Esophagus squamous epithelium (tissue), 5 donors: ENCODE results near the gene MYO16. TPM values are rescaled to one million over a fixed set of nuclear protein-coding genes. Genes with fewer than 3 reads are reported as not detected.
A peak's percentile ranks its signal among the peaks of the same experiment; 100 is the strongest.

Experiments
- DNase-seq: peaks from one replicate; lab custom pipeline; 2025; lab: John Stamatoyannopoulos, UW
- H3K27ac ChIP-seq, 4 donors: fragments of 200-600 bp; sonication (generic); one replicate each; pipeline ENCODE4 v1.5.1; 2016 to 2019; ENCODE audit warnings: mild to moderate bottlenecking in 1 of 4
- H3K27me3 ChIP-seq, 4 donors: fragments of 200-600 bp; sonication (generic); 1 replicate in 3 of 4; 2 replicates in 1 of 4; pipeline versions ENCODE4 v1.5.1 to v1.6.0; 2017 to 2021; ENCODE audit warnings: antibody characterized with exemption in 1 of 4
- H3K36me3 ChIP-seq, 3 donors: fragments of 200-600 bp; sonication (generic); one replicate each; pipeline ENCODE4 v1.5.1; 2016 to 2019
- H3K4me1 ChIP-seq, 3 donors: fragments of 200-600 bp; sonication (generic); one replicate each; pipeline ENCODE4 v1.5.1; 2017 to 2019
- H3K4me3 ChIP-seq, 4 donors: fragments of 200-600 bp; sonication (generic); 1 replicate in 3 of 4; 2 replicates in 1 of 4; pipeline ENCODE4 v1.5.1; 2016 to 2019; ENCODE audit warnings: mild to moderate bottlenecking in 2 of 4, moderate library complexity in 1 of 4
- H3K9me3 ChIP-seq, 3 donors: fragments of 200-600 bp; sonication (generic); one replicate each; pipeline ENCODE4 v1.5.1; 2016 to 2019
- POLR2A ChIP-seq, 4 donors: fragments of 450-650 bp; IDR thresholded peaks; one replicate each; pipeline ENCODE4 v1.6.1; 2017; ENCODE audit warnings: antibody characterized with exemption in 4 of 4, mild to moderate bottlenecking in 4 of 4, moderate library complexity in 3 of 4
- WGBS, 2 donors: methylation state at CpG; one replicate each; pipeline ENCODE4 v1.1.5; 2018; 5-methylcytosine and 5-hydroxymethylcytosine counted together
- intact Hi-C: fragments of 100-400 bp; cut with DNase I; formaldehyde crosslinking; loops from one replicate; pipeline ENCODE4 v1.15.0; 2022
- total RNA-seq, 4 donors: library from RNA; depleted of rRNA; stranded (reverse); fragments of >200 nt; gene quantifications; one replicate each; pipeline ENCODE4 v1.1.0, GENCODE V29; 2016
- TF ChIP-seq, protein P1 (sequence below), 6 experiments: fragments of 450-650 bp in 4 of 6; fragments of 200-600 bp in 2 of 6; sonication (generic) in 2 of 6; IDR thresholded peaks; one replicate each; pipeline ENCODE4 v1.5.1; 2016 to 2019; ENCODE audit warnings: antibody characterized with exemption in 6 of 6, mild to moderate bottlenecking in 4 of 6, moderate library complexity in 4 of 6
- donor health status: DM: yes; HTN: yes; CAD: no.

The MYO16 gene
- total RNA-seq, 4 donors from 2014 or later: 0.09 to 2.1 TPM; not detected in 2

DNA sequence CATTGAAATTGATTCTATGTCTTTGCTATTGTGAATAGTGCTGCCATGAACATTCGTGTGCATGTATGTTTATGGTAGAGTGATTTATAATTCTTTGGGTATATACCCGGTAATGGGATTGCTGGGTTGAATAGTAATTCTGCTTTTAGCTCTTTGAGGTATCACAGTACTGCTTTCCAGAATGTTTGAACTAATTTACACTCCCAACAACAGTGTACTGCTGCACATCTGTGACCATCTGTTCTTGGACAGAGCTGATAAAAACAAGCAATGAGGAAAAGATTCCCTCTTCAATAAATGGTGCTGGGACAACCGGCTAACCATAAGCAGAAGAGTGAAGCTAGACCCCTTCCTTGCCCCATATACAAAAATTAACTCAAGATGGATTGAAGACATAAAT lies 231.0 kb downstream of the MYO16 start:
- intact Hi-C loops: no loop called here
- DNase-seq: no peak
- 61 to 69% methylated on average over 3 of the region's 3 CpGs for WGBS, 2 donors
- Histone ChIP-seq H3K4me1 (no peaks in the 10 kb centered on the region), H3K36me3 (no peaks in the 10 kb centered on the region), H3K9me3 (no peaks in the 10 kb centered on the region), H3K27ac (no peak overlapping the region), H3K27me3 (no peaks in the 10 kb centered on the region), H3K4me3 (no peak overlapping the region)
- no peak for TF ChIP-seq POLR2A (IDR thresholded peaks at IDR 0.05)
- TF ChIP-seq, protein P1, sequence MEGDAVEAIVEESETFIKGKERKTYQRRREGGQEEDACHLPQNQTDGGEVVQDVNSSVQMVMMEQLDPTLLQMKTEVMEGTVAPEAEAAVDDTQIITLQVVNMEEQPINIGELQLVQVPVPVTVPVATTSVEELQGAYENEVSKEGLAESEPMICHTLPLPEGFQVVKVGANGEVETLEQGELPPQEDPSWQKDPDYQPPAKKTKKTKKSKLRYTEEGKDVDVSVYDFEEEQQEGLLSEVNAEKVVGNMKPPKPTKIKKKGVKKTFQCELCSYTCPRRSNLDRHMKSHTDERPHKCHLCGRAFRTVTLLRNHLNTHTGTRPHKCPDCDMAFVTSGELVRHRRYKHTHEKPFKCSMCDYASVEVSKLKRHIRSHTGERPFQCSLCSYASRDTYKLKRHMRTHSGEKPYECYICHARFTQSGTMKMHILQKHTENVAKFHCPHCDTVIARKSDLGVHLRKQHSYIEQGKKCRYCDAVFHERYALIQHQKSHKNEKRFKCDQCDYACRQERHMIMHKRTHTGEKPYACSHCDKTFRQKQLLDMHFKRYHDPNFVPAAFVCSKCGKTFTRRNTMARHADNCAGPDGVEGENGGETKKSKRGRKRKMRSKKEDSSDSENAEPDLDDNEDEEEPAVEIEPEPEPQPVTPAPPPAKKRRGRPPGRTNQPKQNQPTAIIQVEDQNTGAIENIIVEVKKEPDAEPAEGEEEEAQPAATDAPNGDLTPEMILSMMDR (IDR thresholded peaks at IDR 0.05): no peak

DNA sequence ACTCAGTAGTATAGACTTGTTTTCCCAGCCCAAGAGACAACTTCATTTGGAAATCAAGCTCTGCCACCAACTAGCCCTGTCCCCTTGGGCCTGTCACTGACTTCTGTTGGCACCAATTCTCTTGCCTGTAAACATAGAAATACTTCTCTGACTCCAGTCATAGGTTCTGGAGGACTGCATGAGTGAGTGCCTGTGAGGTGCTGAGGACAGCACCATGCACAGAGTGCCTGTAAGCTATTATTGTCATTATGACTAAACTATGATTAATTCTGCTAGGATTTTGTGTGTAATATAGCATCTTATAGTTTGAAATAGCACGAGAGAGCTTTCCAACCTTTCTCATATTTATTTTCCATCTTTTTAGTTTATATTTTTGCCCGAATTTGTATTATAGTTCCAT lies 247.9 kb downstream of the MYO16 start:
- Histone ChIP-seq H3K9me3 (peaks cover 0 to 4% (median 0%) of the 10 kb centered on the region in 3 donors), H3K4me1 (no peaks in the 10 kb centered on the region), H3K4me3 (no peak overlapping the region), H3K36me3 (no peaks in the 10 kb centered on the region), H3K27ac (no peak overlapping the region), H3K27me3 (no peaks in the 10 kb centered on the region)
- no peak for DNase-seq
- no peak for TF ChIP-seq POLR2A (IDR thresholded peaks at IDR 0.05)
- TF ChIP-seq, protein P1 (IDR thresholded peaks at IDR 0.05): no peak
- intact Hi-C loops: no loop called here
- 38 to 43% methylated on average over 2 of the region's 2 CpGs for WGBS, 2 donors

DNA sequence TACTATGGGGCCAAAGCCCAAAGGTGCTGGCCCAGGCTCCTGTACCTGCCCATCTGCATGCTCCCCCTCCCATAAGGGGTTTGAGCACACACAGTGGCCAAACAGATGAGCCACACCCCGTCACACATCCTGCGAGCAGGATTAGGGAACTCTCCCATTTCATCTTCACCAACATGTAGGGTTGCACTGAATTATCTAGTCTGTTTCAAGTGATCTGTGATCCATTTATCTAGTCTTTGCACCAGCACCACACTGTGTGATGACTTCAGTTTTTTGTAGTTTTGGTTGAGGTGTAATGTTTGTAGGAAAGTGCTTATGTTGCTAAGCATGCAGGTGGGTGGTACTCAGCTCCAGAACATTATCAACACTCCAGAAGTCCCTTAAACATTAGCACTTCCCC lies 249.3 kb downstream of the MYO16 start:
- no peak for DNase-seq
- no peaks in the 10 kb centered on the region for H3K4me1 ChIP-seq
- intact Hi-C loops: no loop called here
- H3K27ac ChIP-seq: no peak overlapping the region
- H3K9me3 ChIP-seq: peaks cover 0 to 4% (median 0%) of the 10 kb centered on the region in 3 donors
- no peaks in the 10 kb centered on the region for H3K36me3 ChIP-seq
- TF ChIP-seq, protein P1 (IDR thresholded peaks at IDR 0.05): no peak
- TF ChIP-seq POLR2A (IDR thresholded peaks at IDR 0.05): no peak
- no peak overlapping the region for H3K4me3 ChIP-seq
- 90 to 92% methylated on average over 2 of the region's 2 CpGs for WGBS, 2 donors
- H3K27me3 ChIP-seq: no peaks in the 10 kb centered on the region

DNA sequence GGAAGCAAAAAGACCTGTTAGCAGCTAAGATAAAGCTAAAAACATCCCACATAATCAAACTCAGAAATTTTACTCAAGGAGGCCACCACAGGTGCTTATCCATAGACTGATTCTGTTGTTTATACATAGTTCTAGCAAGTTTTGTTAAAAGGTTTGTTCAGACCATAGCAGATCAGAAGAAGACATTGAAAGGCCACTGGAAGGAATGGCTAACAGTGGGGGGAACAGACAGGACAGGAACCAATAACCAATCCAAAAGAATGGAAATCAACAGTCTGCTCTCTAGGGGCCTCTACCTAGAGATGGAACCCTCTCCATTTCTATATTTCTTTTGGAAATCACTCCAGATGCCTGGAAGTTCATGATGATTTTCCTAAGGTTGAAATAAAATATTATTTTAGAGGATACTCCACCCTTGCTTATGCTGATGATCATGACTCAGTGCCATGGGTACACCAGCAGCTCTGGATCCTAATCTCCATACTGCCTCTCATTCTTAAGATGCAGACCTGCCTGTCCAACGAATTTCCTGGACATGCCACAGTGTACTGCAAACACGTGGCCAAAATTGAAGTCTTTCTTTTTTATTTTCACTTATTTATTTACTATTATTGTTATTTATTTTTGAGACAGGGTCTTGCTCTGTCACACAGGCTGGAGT lies 260.0 kb downstream of the MYO16 start:
- no peaks in the 10 kb centered on the region for H3K9me3 ChIP-seq
- DNase-seq: no peak
- WGBS, 2 donors: 32 to 53% methylated on average over 2 of the region's 2 CpGs
- no peaks in the 10 kb centered on the region for H3K4me1 ChIP-seq
- TF ChIP-seq, protein P1 (IDR thresholded peaks at IDR 0.05): no peak
- no peak for TF ChIP-seq POLR2A (IDR thresholded peaks at IDR 0.05)
- no peaks in the 10 kb centered on the region for H3K36me3 ChIP-seq
- H3K4me3 ChIP-seq: no peak overlapping the region
- intact Hi-C loops: no loop called here
- H3K27me3 ChIP-seq: no peaks in the 10 kb centered on the region
- H3K27ac ChIP-seq: no peak overlapping the region

DNA sequence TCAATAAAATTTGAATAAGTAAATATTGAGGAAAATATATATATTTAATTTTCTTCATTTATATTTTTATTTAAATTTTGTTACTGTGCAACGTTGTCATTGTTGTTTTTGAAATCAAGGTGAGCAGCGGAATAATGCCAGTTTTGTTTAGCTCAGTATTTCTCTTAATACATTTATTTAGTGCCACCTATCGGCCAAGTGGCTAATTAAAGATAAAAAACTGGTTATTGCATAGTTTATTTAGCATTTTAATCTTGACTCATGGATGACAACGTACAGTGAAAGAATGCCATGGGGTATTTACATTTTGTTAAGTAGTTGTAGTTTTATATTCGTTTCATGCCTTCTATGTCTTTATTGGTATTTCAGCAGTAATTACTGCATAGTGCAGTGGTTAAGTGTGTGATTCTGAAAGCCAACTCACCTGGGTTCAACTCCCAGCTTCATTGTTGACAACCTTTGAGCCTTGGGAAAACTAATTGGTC lies 265.9 kb downstream of the MYO16 start:
- intact Hi-C loops: loop anchor here (10.0 kb wide), 1 partner anchor 550 kb away; no protein-coding TSS in a partner anchor
- H3K4me3 ChIP-seq: no peak overlapping the region
- H3K27ac ChIP-seq: no peak overlapping the region
- H3K4me1 ChIP-seq: no peaks in the 10 kb centered on the region
- peaks cover 0 to 3% (median 0%) of the 10 kb centered on the region in 4 donors for H3K27me3 ChIP-seq
- no peaks in the 10 kb centered on the region for H3K9me3 ChIP-seq
- WGBS, 2 donors: 4% methylated on average over 5 of the region's 5 CpGs
- H3K36me3 ChIP-seq: no peaks in the 10 kb centered on the region
- no peak for DNase-seq
- TF ChIP-seq, protein P1 (IDR thresholded peaks at IDR 0.05): peak in 5 of 6 experiments; percentile 23 to 59 (median 49)
- no peak for TF ChIP-seq POLR2A (IDR thresholded peaks at IDR 0.05)
